LNCAP (cell line): ENCODE data around the gene HES3.

ENCODE experiments used
- CTCF ChIP-seq: fragments of 450-650 bp; IDR thresholded peaks from 2 replicates; pipeline ENCODE4 v1.5.1; 2017; ENCODE audit warnings: mild to moderate bottlenecking

HES3 gene

GRCh38 chr1:6210591-6211355 is 33.2 kb upstream of the HES3 start:
- no peak for TF ChIP-seq CTCF

GRCh38 chr1:6211731-6212130 is 32.2 kb upstream of the HES3 start:
- no peak for TF ChIP-seq CTCF

- TF ChIP-seq CTCF: no peak
These were observed 31.6 kb upstream of the HES3 start for GRCh38 chr1:6212193-6212959.

GRCh38 chr1:6218375-6219164 is 25.4 kb upstream of the HES3 start:
- no peak for TF ChIP-seq CTCF

- TF ChIP-seq CTCF: no peak
These were observed 23.7 kb upstream of the HES3 start for GRCh38 chr1:6220236-6220635.

GRCh38 chr1:6221210-6221784 is 22.7 kb upstream of the HES3 start:
- no peak for TF ChIP-seq CTCF

- TF ChIP-seq CTCF: no peak
These were observed 21.3 kb upstream of the HES3 start for GRCh38 chr1:6222636-6223035.
